CD14-positive monocyte (primary cell): Measurements from ENCODE around the gene NCOA5. TPM values are rescaled to one million over a fixed set of nuclear protein-coding genes. Genes with fewer than 3 reads are reported as not detected.

Source experiments
- DNase-seq, 3 donors: peaks; one replicate each; pipeline ENCODE4 v3.0.0-alpha.2; 2011 to 2022
- H2AFZ ChIP-seq: 2 replicates; pipeline ENCODE4 v1.6.0; 2012; ENCODE audit warnings: mild to moderate bottlenecking, low read depth, low read length, inconsistent platforms; ENCODE audit not compliant: insufficient read depth, poor library complexity, severe bottlenecking
- H3K27ac ChIP-seq, 2 donors: 1 replicate in 1 of 2; 2 replicates in 1 of 2; pipeline ENCODE4 v1.5.1; 2012 to 2013; ENCODE audit warnings: low read length in 2 of 2, control low read depth in 1 of 2, inconsistent platforms in 1 of 2, low read depth in 1 of 2, mild to moderate bottlenecking in 1 of 2
- H3K27me3 ChIP-seq, 2 donors: one replicate each; pipeline versions ENCODE4 v1.6.0 to v1.6.1; 2011 to 2013; ENCODE audit warnings: low read length in 2 of 2; ENCODE audit not compliant: control insufficient read depth in 2 of 2, insufficient read depth in 2 of 2
- H3K36me3 ChIP-seq, 2 donors: replicated peaks in 1 of 2; 1 replicate in 1 of 2; 2 replicates in 1 of 2; pipeline versions ENCODE4 v1.5.1 to v1.6.1; 2012 to 2013; ENCODE audit warnings: low read length in 2 of 2, control low read depth in 1 of 2, inconsistent platforms in 1 of 2, mild to moderate bottlenecking in 1 of 2; ENCODE audit not compliant: insufficient read depth in 2 of 2, control insufficient read depth in 1 of 2
- H3K4me1 ChIP-seq, 2 donors: 1 replicate in 1 of 2; 2 replicates in 1 of 2; pipeline versions ENCODE4 v1.5.1 to v1.6.1; 2012 to 2013; ENCODE audit warnings: low read length in 2 of 2, control low read depth in 1 of 2, inconsistent platforms in 1 of 2, mild to moderate bottlenecking in 1 of 2, moderate library complexity in 1 of 2; ENCODE audit not compliant: insufficient read depth in 2 of 2, control insufficient read depth in 1 of 2
- H3K4me2 ChIP-seq: replicated peaks from 2 replicates; pipeline ENCODE3; 2012; ENCODE audit warnings: low read length, moderate library complexity, mild to moderate bottlenecking; ENCODE audit not compliant: poor library complexity, severe bottlenecking; ENCODE audit errors: extremely low read depth
- H3K4me3 ChIP-seq, 3 experiments: fragments of 200-600 bp in 1 of 3; sonication (generic) in 1 of 3; replicated peaks in 1 of 3; 1 replicate in 2 of 3; 2 replicates in 1 of 3; pipeline ENCODE4 v1.5.1; 2011 to 2013; ENCODE audit warnings: low read length in 3 of 3, mild to moderate bottlenecking in 3 of 3, control low read depth in 2 of 3, low read depth in 2 of 3, inconsistent platforms in 1 of 3, moderate library complexity in 1 of 3
- H3K79me2 ChIP-seq: 2 replicates; pipeline ENCODE4 v1.6.0; 2012; ENCODE audit warnings: mild to moderate bottlenecking, control low read depth, inconsistent platforms, low read length, moderate library complexity; ENCODE audit not compliant: insufficient read depth
- H3K9ac ChIP-seq: 2 replicates; pipeline ENCODE4 v1.6.0; 2017; ENCODE audit warnings: low read length, mild to moderate bottlenecking; ENCODE audit not compliant: insufficient read depth, poor library complexity, severe bottlenecking
- H3K9me3 ChIP-seq, 2 donors: replicated peaks in 1 of 2; 1 replicate in 1 of 2; 2 replicates in 1 of 2; pipeline versions ENCODE4 v1.5.1 to v1.6.1; 2012 to 2013; ENCODE audit warnings: low read length in 2 of 2, control low read depth in 1 of 2; ENCODE audit not compliant: control insufficient read depth in 1 of 2, insufficient read depth in 1 of 2
- H4K20me1 ChIP-seq: 2 replicates; pipeline ENCODE4 v1.6.0; 2012; ENCODE audit warnings: mild to moderate bottlenecking, low read length, control low read depth, moderate library complexity; ENCODE audit not compliant: insufficient read depth
- H3K27ac Mint-ChIP-seq, 7 donors: one replicate each; pipeline ENCODE4 v1.8.0; 2020; ENCODE audit warnings: mild to moderate bottlenecking in 7 of 7, mixed read lengths in 7 of 7, moderate library complexity in 6 of 7, inconsistent platforms in 2 of 7
- H3K27me3 Mint-ChIP-seq, 3 donors: one replicate each; pipeline ENCODE4 v1.8.0; 2021 to 2022; ENCODE audit warnings: low read depth in 3 of 3, mild to moderate bottlenecking in 3 of 3, mixed read lengths in 3 of 3, moderate library complexity in 3 of 3, inconsistent platforms in 1 of 3
- H3K36me3 Mint-ChIP-seq, 2 donors: one replicate each; pipeline ENCODE4 v1.8.0; 2020; ENCODE audit warnings: mixed read lengths in 2 of 2, inconsistent platforms in 1 of 2, mild to moderate bottlenecking in 1 of 2
- H3K4me1 Mint-ChIP-seq: one replicate; pipeline ENCODE4 v1.8.0; 2020; ENCODE audit warnings: mild to moderate bottlenecking, mixed read lengths
- H3K4me3 Mint-ChIP-seq, 2 donors: one replicate each; pipeline ENCODE4 v1.8.0; 2020; ENCODE audit warnings: mild to moderate bottlenecking in 2 of 2, mixed read lengths in 2 of 2, moderate library complexity in 1 of 2
- H3K9me3 Mint-ChIP-seq, 7 donors: one replicate each; pipeline ENCODE4 v1.8.0; 2020 to 2022; ENCODE audit warnings: mixed read lengths in 7 of 7, mild to moderate bottlenecking in 6 of 7, moderate library complexity in 6 of 7, inconsistent platforms in 2 of 7
- WGBS: methylation state at CpG from one replicate; pipeline ENCODE4 v1.1.5; 2013; ENCODE audit warnings: missing lambda C conversion rate; ENCODE audit not compliant: insufficient coverage; 5-methylcytosine and 5-hydroxymethylcytosine counted together
- intact Hi-C, 2 donors: fragments of 100-400 bp; cut with micrococcal nuclease; formaldehyde crosslinking; loops; one replicate each; pipeline versions ENCODE4 v1.15.0 to v1.15.1; 2023
- polyA plus RNA-seq, 3 donors: library from polyadenylated mRNA; depleted of rRNA in 1 of 3; unstranded in 2 of 3; stranded (reverse) in 1 of 3; fragments of 300-500 nt in 2 of 3; fragments of >200 nt in 1 of 3; fragmentation: Illumina TruSeq in 2 of 3; gene quantifications; 1 replicate in 2 of 3; 2 replicates in 1 of 3; pipeline ENCODE4 v1.2.3, GENCODE V29; 2012 to 2021
- TF ChIP-seq, protein P1 (sequence below): fragments of 200-600 bp; IDR thresholded peaks from one replicate; pipeline ENCODE4 v1.8.0; 2022; ENCODE audit warnings: antibody characterized with exemption, mild to moderate bottlenecking

The NCOA5 gene
- polyA plus RNA-seq, 3 donors, result 4.5 to 10.2 (median 6.0) TPM

DNA sequence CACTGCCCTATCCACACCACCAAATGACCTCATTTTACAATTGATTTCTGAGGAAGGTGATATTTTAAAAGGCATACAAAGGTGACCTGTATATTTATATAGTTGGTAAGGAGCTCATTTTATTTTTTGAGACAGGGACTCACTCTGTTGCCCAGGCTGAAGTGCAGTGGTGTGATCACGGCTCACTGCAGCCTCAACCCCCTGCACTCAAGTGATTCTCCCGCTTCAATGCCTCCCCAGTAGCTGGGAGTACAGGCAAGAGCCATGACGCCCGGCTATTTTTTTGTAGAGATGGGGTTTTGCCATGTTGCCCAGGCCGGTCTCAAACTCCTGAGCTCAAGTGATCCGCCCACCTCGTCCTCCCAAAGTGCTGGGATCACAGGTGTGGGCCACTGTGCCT is 13.0 kb downstream of the NCOA5 start:
- intact Hi-C loops, result no loop called here

DNA sequence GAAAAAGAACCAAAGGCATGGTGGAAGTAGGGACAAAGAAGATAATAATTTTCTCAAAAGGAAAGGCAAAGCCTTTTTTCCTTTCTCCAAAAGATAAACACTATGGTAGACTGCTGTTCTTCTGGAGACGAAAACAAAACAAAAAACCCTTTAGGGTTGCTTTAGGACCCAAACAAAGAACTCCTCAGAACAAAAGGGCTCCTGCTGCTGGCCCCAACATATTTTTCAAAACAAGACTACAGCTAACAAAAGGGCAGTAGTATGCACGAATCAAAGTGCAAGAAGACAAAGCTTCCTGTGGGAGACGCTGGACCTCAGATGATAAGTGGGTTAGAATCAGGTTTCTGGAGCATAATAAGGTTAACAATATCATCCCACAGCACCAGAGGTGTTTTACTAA is 15.8 kb downstream of the NCOA5 start:
- no peak overlapping the region for H3K4me2 ChIP-seq

More for the DNA sequence above, 13.0 kb downstream of the NCOA5 start:
- no peak overlapping the region for H3K27ac Mint-ChIP-seq
- Histone ChIP-seq H4K20me1 (peaks cover 100% of the 10 kb centered on the region), H3K4me2 (no peak overlapping the region), H3K36me3 (peaks cover 48 to 70% of the 10 kb centered on the region in 2 donors), H3K9me3 (no peaks in the 10 kb centered on the region), H3K4me1 (peaks cover 0 to under 1% of the 10 kb centered on the region in 2 donors), H3K9ac (no peak overlapping the region), H3K27ac (no peak overlapping the region), H2AFZ (no peak overlapping the region), H3K79me2 (peaks cover 46% of the 10 kb centered on the region), H3K4me3 (no peak overlapping the region), H3K27me3 (no peaks in the 10 kb centered on the region)
- peaks cover 50 to 59% of the 10 kb centered on the region in 2 donors for H3K36me3 Mint-ChIP-seq
- no peaks in the 10 kb centered on the region for H3K27me3 Mint-ChIP-seq
- DNase-seq, result no peak
- H3K4me3 Mint-ChIP-seq, result no peak overlapping the region
- 99% methylated on average over 7 of the region's 7 CpGs for WGBS
- no peaks in the 10 kb centered on the region for H3K9me3 Mint-ChIP-seq
- H3K4me1 Mint-ChIP-seq, result peaks cover 5% of the 10 kb centered on the region
- TF ChIP-seq, protein P1, sequence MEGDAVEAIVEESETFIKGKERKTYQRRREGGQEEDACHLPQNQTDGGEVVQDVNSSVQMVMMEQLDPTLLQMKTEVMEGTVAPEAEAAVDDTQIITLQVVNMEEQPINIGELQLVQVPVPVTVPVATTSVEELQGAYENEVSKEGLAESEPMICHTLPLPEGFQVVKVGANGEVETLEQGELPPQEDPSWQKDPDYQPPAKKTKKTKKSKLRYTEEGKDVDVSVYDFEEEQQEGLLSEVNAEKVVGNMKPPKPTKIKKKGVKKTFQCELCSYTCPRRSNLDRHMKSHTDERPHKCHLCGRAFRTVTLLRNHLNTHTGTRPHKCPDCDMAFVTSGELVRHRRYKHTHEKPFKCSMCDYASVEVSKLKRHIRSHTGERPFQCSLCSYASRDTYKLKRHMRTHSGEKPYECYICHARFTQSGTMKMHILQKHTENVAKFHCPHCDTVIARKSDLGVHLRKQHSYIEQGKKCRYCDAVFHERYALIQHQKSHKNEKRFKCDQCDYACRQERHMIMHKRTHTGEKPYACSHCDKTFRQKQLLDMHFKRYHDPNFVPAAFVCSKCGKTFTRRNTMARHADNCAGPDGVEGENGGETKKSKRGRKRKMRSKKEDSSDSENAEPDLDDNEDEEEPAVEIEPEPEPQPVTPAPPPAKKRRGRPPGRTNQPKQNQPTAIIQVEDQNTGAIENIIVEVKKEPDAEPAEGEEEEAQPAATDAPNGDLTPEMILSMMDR, result no peak

More for the DNA sequence above, 15.8 kb downstream of the NCOA5 start:
- peaks cover 99% of the 10 kb centered on the region for H4K20me1 ChIP-seq
- H2AFZ ChIP-seq, result no peak overlapping the region
- H3K4me3 ChIP-seq, result no peak overlapping the region
- WGBS, result no CpG with 5 or more reads among the region's 3 CpGs
- H3K27me3 ChIP-seq, result no peaks in the 10 kb centered on the region
- H3K36me3 Mint-ChIP-seq, result peaks cover 44 to 51% of the 10 kb centered on the region in 2 donors
- no peaks in the 10 kb centered on the region for H3K4me1 Mint-ChIP-seq
- H3K9me3 ChIP-seq, result no peaks in the 10 kb centered on the region
- no peak overlapping the region for H3K27ac ChIP-seq
- H3K9ac ChIP-seq, result no peak overlapping the region
- no peak overlapping the region for H3K27ac Mint-ChIP-seq
- TF ChIP-seq, protein P1, result no peak
- DNase-seq, result no peak
- no peak overlapping the region for H3K4me3 Mint-ChIP-seq
- intact Hi-C loops, result no loop called here
- H3K36me3 ChIP-seq, result peaks cover 57 to 83% of the 10 kb centered on the region in 2 donors
- no peaks in the 10 kb centered on the region for H3K4me1 ChIP-seq
- peaks cover 21% of the 10 kb centered on the region for H3K79me2 ChIP-seq
- no peaks in the 10 kb centered on the region for H3K9me3 Mint-ChIP-seq
- no peaks in the 10 kb centered on the region for H3K27me3 Mint-ChIP-seq
